ENCODE results near the gene OR52A5.

OR52A5 gene

DNA sequence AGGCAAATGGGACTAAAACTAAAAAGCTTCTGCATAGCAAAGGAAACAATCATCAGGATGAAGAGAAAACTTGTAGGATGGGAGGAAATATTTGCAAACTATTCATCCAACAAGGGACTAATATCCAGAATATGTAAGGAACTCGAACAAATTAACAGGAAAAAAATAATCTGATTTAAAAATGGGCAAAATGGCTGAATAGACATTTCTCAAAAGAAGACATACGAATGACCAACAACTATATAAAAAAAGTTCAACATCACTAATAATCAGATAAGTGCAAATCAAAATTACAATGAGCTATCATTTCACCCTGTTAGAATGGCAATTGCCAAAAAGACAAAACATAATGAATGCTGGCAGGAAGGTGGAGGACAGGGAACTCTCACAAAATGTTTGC, 56.8 kb downstream of the OR52A5 start:
- no peak for DNase-seq (ENCODE audit: low spot score)
- H3K4me3 ChIP-seq: no peak overlapping the region
- TF ChIP-seq, protein P1, sequence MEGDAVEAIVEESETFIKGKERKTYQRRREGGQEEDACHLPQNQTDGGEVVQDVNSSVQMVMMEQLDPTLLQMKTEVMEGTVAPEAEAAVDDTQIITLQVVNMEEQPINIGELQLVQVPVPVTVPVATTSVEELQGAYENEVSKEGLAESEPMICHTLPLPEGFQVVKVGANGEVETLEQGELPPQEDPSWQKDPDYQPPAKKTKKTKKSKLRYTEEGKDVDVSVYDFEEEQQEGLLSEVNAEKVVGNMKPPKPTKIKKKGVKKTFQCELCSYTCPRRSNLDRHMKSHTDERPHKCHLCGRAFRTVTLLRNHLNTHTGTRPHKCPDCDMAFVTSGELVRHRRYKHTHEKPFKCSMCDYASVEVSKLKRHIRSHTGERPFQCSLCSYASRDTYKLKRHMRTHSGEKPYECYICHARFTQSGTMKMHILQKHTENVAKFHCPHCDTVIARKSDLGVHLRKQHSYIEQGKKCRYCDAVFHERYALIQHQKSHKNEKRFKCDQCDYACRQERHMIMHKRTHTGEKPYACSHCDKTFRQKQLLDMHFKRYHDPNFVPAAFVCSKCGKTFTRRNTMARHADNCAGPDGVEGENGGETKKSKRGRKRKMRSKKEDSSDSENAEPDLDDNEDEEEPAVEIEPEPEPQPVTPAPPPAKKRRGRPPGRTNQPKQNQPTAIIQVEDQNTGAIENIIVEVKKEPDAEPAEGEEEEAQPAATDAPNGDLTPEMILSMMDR (IDR thresholded peaks at IDR 0.05): no peak
- H3K27ac ChIP-seq: no peak overlapping the region

Measured in coronary artery (tissue), 2 donors.